HG03045 (cell line): ENCODE data around the gene PRG2.

Experiments used
- ATAC-seq: cut with Tn5 transposase; IDR thresholded peaks from one replicate; pipeline ENCODE4 v1.9.1; 2021; ENCODE audit warnings: mild to moderate bottlenecking, moderate library complexity; ENCODE audit not compliant: unreplicated experiment

Gene PRG2, protein sequence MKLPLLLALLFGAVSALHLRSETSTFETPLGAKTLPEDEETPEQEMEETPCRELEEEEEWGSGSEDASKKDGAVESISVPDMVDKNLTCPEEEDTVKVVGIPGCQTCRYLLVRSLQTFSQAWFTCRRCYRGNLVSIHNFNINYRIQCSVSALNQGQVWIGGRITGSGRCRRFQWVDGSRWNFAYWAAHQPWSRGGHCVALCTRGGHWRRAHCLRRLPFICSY

DNA sequence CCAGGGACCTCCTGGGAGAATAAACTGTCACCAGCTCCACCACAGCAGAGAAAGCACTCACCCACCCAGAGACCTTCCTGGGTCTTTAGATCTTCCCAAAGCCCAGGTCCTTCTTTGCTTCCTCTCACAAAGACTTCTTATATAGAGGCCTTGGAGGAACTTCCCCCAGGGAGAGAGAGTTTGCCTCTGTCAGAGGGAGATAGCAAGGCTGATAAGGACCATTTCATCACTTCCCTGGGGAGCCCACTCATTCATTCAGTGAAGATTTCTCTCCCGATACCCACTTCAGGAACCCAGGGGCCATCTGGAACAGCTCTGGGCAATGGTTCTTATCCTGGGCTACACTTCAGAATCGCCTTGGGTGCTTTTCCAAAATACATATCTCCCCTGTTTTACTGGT, at the start of gene PRG2:
Gene PRG2, minus strand, starts transcription at position 116 of the 400 bp plus-strand sequence. CDS start 706 bp downstream, outside the sequence.
- no peak for ATAC-seq

DNA sequence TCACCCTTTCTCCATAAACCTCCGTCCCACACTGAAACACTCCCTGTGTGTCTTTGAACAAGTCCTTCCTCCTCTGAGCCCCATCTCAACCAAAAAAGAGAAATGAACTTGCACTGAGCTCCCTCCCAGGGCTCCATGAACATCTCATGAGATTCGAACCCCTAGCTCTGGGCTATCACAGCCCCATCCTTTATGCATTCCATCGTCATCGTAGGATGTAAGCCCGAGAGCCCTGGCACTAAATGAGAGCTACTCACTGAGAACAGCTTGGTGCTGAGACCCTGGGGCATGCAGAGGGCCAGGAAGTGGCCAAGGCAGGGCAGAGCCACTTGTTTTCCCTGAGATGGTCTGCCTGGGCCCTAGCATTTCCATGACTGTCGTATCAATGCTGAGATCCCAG, 49.3 kb upstream of the PRG2 start:
- ATAC-seq, result no peak

GRCh38 chr11:57438345-57439285, 48.2 kb upstream of the PRG2 start:
- no peak for ATAC-seq

- ATAC-seq, result no peak
Measured at GRCh38 chr11:57436031-57436430, 45.6 kb upstream of the PRG2 start.

DNA sequence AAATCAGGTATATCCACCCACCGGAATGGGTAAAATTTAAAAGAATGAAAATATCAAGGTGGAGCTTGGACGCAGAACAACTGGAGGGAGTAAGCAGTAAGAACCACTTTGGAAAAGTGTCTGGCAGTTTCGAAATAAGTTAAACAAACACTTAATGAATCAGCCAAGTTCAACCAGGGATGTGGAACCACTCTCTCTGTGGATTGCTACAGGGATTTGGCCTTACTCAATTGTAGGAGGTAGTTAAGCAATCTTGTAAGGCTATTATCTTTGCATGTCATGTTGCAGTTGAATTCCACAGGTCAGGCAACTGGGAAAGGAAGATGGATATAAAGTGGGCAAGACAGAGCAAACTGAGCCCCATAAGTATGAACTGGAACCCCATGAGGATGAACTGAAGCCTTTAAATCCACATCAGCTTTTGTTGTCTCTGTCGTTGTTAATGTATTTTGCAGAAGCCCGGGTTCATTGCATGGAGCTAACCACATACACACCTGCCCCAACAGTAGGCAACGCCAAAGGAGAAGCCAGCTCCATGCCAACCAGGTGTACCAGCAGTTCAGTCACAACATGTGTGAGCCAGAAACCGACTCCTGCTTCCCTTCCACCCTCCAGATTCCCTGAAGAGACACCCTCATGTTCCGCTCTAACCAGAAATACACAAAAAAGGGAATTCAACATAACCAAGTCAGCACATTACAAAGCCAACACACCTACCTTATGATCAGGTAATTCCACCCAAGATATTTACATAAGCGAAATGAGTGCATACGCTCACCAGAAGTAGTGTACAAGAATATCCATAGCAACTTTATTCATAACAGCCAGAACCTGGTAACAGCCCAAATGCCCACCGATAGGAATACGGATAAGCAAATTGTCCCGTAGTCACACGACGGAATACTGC, 44.4 kb upstream of the PRG2 start:
- ATAC-seq, result no peak

GRCh38 chr11:57432714-57433163, 42.3 kb upstream of the PRG2 start:
- ATAC-seq, result no peak

DNA sequence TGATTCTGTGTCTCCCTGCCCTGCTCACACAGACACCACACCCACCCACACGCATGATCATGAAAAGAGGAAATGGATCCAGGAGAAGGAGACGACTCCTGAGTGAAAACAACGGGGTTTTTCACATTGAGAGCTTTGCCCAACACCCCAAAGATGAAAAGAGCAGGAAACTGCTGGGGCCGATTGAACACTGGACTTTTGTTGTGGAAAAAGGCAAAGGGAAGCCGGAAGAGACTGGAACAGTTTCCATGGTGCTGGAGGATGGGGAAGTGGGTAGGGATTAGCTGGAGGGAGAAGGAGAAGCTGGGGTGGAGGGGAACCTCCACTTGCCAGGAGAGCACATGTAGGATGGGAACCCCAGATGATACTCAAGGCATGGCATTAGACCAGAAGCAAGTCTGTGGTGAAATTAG, 41.7 kb upstream of the PRG2 start:
- no peak for ATAC-seq

DNA sequence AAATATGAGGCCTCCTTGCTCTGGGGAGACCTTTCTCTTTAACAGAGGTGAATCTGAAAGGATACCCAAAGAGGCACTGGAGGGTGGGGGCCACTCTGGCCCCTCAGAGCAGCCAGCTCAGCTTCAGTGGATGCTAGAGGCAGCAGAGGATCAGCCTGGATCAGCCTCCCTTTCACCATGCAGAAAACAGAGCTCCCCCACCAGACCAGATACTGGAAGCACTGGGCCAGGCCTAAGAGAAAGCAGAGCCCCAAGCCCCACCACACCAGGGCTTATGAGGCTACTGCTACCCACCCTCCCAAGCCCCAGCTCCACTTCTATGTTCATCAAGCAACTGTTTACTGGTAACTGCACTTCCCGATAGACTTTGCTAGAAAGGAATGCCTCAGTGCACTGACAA, 40.5 kb upstream of the PRG2 start:
- ATAC-seq, result no peak

DNA sequence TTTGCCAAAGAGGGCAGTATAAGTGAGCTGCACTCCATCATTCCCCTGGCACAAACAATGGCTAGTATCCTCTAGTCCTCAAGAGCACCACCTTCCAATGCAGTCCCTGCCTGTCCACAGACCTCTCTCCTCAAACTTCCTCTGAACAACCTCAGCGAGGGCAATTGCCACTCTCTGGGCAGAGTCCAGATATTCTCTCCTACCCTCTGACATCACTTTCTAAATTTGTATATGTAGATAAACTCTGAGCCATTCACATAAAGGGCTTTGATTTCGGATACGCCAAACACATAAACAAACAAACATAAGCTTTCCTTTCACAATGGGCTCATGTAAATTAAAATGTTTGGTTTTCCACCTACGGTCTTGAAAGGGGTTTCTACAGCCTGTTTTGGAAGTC, 39.5 kb upstream of the PRG2 start:
- no peak for ATAC-seq

DNA sequence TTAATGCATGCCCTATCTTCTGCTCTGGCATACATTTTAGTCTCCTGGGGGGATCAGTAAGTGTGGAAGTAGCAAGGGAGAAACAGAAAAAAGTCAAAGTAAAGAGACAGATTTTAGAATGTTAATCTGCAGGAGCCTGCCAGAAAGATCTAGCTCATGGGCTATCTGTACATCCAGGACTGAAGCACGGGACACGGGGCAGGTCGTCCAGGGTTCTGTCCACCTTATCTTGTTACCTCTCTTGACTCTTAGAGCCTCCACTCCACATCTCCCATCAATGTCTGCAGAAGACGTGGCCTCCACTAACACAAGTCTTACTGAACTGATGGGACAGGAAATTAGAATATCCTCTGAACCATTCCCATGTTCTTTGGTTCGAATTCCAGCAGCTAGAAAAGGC, 38.2 kb upstream of the PRG2 start:
- ATAC-seq, result no peak

- no peak for ATAC-seq
Measured at GRCh38 chr11:57427727-57428082, 37.3 kb upstream of the PRG2 start.

GRCh38 chr11:57426929-57427726, 36.7 kb upstream of the PRG2 start, which contains the start of gene SLC43A3:
SLC43A3 (minus strand) TSS chr11:57427121; CDS start chr11:57426172, 949 bp downstream.
- peak; percentile 63 for ATAC-seq

DNA sequence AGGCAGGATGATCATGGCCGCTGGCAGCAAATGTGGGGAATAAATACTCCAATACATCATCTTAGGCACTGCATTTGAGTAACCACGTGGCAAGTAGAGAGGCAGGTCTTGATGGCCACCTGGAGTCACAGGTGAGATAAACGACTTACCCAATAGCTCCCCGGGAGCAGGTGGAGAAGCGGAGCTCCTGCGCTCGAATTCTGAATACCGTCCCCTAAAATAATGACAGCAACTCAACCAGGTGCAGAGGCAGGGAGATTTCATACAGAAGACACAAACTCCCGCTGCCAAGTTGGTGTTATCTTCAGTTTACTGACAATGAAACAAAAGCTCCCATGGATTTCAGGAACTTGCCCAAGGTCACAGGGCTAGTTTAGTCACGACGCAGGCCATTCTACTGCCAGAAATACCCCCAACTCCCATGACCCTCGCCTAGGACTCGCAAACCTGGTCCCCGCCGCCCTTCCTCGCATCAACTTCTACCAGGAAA, 36.0 kb upstream of the PRG2 start:
- no peak for ATAC-seq

DNA sequence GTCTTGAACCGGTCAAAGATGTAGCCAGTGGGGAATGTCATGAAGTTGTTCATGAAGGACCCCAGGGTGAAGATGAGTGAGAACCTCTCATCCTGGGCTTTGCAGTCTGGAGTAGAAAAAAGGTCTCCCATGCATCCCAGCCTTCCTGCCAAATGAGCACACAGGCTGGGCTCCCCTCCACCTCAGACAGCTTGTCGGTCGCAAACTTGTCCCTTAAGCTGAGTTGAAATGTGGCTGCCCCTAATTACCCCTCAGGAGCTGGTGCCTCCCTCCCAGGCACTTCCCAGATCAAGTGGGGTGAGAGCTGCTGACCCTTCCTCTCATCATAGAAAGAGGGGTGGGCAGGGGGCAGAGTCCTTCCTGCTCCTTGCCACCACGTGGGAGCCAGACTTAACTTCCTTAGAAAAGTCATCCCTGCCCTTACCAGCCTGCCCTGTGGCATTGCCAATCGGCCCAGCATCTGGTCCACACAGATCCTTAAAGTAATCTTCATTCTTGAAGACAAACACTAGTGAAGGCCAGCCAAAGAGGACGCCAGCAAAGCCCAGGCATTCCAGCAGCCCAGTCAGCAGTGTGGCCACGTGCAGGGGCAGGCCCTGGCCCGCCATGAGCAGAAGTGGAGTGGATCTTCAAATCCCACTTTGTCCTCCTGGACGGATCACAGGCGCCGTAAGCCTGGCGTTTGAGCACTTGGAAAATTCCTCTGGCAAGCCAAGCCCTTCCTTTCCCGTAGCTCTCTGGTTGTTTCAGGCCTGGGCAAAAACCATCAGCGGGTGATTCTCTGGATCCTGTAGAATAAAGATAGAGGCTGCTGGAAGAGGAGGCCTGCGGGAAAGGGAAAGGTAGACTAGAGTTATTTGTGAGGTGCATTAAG, 35.4 kb upstream of the PRG2 start:
- ATAC-seq, result no peak

GRCh38 chr11:57424792-57425564, 34.5 kb upstream of the PRG2 start:
- peak; percentile 87 for ATAC-seq

- ATAC-seq, result no peak
Measured at GRCh38 chr11:57424137-57424791, 33.8 kb upstream of the PRG2 start.

GRCh38 chr11:57422669-57423068, 32.2 kb upstream of the PRG2 start:
- ATAC-seq, result no peak

DNA sequence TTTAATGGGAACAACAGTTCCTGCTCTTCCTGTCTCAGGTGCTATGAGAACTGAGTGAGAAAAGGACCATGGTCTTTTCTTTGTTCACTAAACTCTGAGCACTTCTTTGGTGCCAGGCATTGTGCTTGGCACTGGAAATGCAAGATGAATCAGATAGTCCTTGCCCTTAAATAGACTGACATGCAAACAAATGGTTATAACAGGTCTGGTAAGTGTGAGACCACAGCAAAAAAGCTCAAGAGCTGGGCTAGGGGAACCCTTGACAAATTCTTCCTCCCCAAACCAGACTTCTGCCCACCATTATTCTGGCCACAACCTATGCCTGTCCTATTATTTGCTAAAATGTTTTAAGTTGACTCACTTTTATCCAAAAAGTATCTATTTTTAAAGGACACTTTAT, 31.4 kb upstream of the PRG2 start:
- ATAC-seq, result no peak
